Left colon (tissue), 2 donors: Measurements from ENCODE around the gene PDCL2. TPM values are rescaled to one million over a fixed set of nuclear protein-coding genes. Genes with fewer than 3 reads are reported as not detected.
A peak's percentile ranks its signal among the peaks of the same experiment; 100 is the strongest.
"Not testable (repeated sequence)": the region's sequence is repeated elsewhere in the genome, so short reads cannot be mapped to it uniquely, and the experiment has no call there.

Experiments
- ATAC-seq: fragments of 200-7000 bp; cut with Tn5 transposase; one replicate; pipeline ENCODE4 v1.9.1; 2020; ENCODE audit warnings: mild to moderate bottlenecking, moderate library complexity
- DNase-seq, 2 donors: peaks; one replicate each; pipeline ENCODE4 v3.0.0-alpha.2; 2020
- intact Hi-C, 2 donors: fragments of 100-400 bp; cut with DNase I in 1 of 2; cut with micrococcal nuclease in 1 of 2; formaldehyde crosslinking; loops; one replicate each; pipeline versions ENCODE4 v1.11.2 to v1.14.0; 2022; cut with DNase I, micrococcal nuclease
- total RNA-seq, 2 donors: library from RNA; stranded (reverse); fragmentation: NEBNext Ultra II Directional; extraction: Animal tissue kit (Norgen Biotek cat#: 25700); gene quantifications; one replicate each; pipeline ENCODE4 v1.2.1, GENCODE V29; 2021
- donor health status: DM: no; HTN: no; CAD: no.
- donor health status: DM: yes; HTN: yes; CAD: no.

Gene PDCL2
- total RNA-seq, 2 donors from 2014 or later, result not detected

- ATAC-seq (no peak), DNase-seq (no peak)
- intact Hi-C loops, result no loop called here
Observed at GRCh38 chr4:55604996-55605395, 13.0 kb upstream of the PDCL2 start.

DNA sequence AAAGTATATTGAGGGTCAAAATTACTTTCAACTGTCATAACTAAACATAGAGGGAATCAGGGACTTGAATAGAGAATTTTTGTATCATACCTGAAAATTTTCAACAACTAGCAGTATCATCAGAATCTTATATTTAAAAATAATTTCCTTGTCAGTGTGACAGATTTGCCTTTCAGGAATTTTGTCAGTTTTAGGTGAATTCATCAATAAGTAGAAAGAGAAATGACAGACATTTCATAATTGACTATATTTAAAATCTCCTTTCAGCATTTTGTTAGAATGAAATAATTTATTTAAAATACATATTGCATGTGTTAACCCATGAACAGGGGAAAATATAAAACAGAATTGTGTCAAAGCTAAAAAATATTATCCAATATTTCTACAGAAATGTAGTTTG, 8.6 kb upstream of the PDCL2 start:
- ATAC-seq (no peak), DNase-seq (no peak)
- intact Hi-C loops, result no loop called here

DNA sequence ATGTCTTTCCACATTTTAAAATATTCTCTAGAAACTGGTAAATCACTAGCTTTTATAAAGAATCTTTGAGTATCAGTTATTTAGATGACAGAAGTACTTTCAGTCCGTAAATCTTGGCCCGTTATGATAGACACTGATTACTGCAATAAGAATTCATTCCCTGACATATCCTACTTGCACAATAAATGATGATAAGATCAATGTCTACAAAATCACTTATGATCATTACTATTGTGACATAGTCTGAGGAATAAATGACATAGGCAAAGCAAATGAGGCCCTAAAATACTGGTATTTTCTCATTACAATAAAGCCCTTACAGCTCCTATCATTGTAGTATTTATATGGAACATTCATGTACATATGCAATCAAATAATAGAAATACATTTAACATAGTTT, 6.6 kb upstream of the PDCL2 start:
- no peak for ATAC-seq
- intact Hi-C loops, result no loop called here
- DNase-seq, result no peak

GRCh38 chr4:55588160-55588559, 3.9 kb downstream of the PDCL2 start:
- ATAC-seq (no peak), DNase-seq (no peak)
- intact Hi-C loops, result no loop called here

DNA sequence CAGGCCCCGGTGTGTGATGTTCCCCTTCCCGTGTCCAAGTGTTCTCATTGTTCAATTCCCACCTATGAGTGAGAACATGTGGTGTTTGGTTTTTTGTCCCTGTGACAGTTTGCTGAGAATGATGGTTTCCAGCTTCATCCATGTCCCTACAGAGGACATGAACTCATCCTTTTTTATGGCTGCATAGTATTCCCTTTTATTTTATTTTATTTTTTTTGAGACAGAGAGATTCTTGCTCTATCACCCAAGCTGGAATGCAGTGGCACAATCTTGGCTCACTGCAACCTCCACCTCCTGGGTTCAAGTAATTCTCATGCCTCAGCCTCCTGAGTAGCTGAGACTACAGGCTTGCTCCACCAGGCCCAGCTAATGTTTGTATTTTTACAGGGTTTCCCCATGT, 9.3 kb downstream of the PDCL2 start:
- ATAC-seq, DNase-seq, intact Hi-C loops: not testable (repeated sequence)

DNA sequence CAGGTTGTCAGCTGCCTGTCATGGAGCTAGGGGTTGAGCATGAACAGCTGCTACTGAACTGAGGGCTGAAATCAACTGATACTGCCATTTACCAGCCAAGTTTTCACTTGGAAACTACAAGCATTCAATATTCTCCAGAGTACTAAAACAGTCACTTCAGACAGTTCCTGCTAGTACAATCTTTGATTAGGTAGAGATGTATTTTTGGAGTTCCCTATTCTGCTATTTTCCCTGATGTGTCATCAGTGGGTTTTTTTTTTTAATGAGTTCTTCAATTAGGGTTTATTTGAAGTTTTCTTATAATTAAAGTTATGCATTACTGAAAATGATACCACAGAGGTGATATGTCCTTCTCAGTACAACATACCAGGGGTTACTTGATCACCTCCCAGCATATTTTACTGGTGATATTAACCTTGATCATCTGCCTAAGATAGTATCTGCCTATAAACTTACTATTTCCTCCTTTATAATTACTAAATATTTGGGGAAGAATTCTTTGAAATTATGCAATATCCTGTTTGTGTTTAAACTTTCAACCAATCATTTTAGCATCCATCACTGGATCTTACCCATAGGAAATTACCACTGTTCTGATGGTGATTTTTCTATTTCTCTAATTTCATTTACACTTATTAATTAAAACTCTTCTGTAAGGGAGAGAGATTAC, 13.6 kb downstream of the PDCL2 start:
- intact Hi-C loops, result no loop called here
- no peak for DNase-seq
- ATAC-seq, result no peak

GRCh38 chr4:55575513-55575912, 16.5 kb downstream of the PDCL2 start:
- intact Hi-C loops, result no loop called here
- ATAC-seq, result no peak
- DNase-seq, result no peak

- no peak for ATAC-seq
- intact Hi-C loops, result no loop called here
- no peak for DNase-seq
Observed at GRCh38 chr4:55574252-55574651, 17.8 kb downstream of the PDCL2 start.

DNA sequence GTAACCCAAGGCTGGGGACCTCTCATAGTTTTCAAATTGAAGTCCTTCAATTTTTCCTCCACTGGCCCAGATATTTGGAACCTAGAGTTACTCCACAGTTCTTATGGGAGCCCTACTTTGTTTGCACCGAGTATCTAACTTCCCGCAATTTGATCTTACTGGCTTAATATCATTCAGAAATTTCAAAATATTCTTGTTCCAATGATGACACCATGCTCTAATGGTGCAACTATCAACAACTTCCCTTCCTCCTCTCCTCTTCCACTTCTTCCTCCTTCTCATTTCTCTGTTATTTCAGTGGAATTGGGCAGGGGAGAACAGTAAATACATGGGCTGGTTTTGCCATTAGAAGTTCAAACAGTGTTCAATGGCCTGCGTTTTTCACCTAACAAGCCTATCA, 20.2 kb downstream of the PDCL2 start:
- ATAC-seq, result no peak
- DNase-seq, result no peak
- intact Hi-C loops, result no loop called here

- DNase-seq (no peak), ATAC-seq (no peak)
- intact Hi-C loops, result no loop called here
Observed at GRCh38 chr4:55568905-55569504, 23.0 kb downstream of the PDCL2 start.

GRCh38 chr4:55561889-55562288, 30.2 kb downstream of the PDCL2 start:
- ATAC-seq, result no peak
- intact Hi-C loops, result no loop called here

DNA sequence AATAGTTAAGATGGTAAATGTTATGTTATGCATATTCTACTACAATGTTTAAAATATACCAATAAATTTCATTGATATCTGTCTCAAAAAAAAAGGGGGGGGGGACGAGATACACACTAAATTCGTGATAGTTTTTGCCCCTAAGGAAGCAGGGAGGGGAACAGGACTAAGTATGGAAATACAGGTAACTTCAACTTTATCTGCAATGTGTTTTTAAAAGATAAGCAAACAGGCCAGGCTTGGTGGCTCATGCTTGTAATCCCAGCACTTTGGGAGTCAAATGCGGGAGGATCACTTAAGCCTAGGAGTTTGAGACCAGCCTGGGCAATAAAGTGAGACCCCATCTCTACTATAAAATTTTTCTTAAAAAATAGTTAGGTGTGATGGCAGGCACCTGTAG, 31.9 kb downstream of the PDCL2 start:
- no peak for DNase-seq
- intact Hi-C loops, result no loop called here
- no peak for ATAC-seq

More at GRCh38 chr4:55561889-55562288, 30.2 kb downstream of the PDCL2 start:
- no peak for DNase-seq

DNA sequence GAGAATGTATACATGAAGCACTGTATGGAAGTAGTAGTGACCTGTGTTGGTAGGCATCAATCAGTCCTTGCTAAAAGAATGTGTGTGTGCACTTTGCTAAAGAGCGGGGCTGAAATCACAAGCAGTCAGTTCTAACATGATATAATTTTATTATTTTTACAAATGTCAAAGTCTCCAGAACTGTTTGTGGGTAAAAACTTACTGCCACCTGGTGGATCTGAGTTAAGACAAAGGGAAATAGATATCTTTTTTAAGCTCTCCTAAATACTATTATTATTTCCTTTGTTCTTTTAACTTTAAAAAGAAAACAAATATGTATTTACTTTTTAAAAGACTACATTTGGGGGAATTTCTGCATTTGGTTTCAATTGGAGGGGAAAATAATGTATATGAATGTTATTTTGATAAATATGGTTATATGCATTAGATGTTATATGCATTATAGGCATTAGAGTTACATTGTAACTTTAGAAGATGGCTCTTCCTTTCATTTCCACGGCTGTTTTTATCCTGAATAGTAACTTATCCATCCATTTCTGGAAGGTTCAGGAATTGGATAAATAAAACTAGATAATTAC, 37.5 kb downstream of the PDCL2 start:
- DNase-seq (no peak), ATAC-seq (no peak)
- intact Hi-C loops, result loop anchor here in 1 of 2 donors (5.0 to 10.0 kb wide), 2 partner anchors 152 to 310 kb away; no protein-coding TSS in a partner anchor

DNA sequence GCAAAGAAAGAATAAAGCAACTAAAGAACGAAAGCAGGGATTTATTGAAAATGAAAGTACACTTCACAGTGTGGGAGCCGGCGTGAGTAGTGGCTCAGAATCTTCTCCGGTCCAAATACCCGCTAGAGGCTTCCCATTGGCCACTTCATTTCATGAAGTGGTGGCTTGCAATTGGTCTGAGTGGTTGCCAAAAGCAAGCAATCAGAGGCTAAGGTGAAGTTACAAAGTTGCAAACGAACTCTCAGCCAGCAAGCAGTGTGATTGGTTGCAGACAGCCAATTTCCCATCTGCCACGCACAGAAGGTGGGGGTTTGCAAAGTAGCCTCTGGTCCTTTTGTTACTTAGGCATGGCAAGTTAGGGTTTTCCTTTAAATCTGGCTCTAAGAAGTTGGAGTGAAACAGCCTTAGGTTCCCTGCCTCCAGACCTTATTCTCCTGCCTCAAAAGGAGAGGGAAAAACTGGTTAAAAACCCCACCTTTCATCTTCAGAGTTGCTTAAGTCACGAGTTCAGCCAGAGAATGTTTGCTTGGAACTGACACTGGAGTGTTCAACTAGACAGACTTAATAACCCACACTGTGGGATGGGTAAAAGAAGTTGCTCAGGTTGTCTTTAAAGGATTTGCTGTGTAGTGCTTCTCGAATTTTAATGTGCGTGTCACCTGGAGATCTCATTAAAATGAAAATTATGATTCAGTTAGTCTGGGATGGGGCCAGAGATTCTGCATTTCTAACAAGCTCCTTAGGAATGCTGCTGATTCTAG, 38.4 kb downstream of the PDCL2 start:
- ATAC-seq (peak; percentile 28), DNase-seq (peak; percentile 16 to 30)
- intact Hi-C loops, result loop anchor here in 1 of 2 donors (5.0 to 10.0 kb wide), 2 partner anchors 151 to 311 kb away; no protein-coding TSS in a partner anchor

- intact Hi-C loops, result loop anchor here in 1 of 2 donors (5.0 to 10.0 kb wide), 2 partner anchors 150 to 313 kb away; no protein-coding TSS in a partner anchor
- ATAC-seq, DNase-seq: not testable (repeated sequence)
Observed at GRCh38 chr4:55551964-55552363, 40.1 kb downstream of the PDCL2 start.

DNA sequence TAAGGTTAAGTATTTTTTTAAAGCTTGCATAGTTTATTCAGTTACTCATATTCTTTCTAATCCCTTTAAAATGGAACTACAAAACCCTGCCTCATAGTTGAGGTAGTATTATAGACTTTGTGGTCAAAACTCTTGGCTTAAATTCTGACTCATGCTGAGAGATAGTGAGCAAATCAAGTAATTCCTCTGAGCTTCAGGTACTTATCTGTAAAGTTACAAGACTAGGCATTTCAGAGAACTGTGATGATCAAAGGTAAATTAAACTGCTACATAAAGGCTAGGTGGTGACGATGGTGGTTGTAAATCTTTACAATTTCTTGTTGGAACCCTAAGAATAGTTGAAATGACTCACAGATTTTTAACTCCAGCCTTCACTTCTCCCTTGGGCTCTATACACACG, 42.2 kb downstream of the PDCL2 start:
- intact Hi-C loops, result loop anchor here in 1 of 2 donors (5.0 to 10.0 kb wide), 3 partner anchors 148 to 315 kb away; partner anchors contain the start of gene SRD5A3
- no peak for DNase-seq
- no peak for ATAC-seq

DNA sequence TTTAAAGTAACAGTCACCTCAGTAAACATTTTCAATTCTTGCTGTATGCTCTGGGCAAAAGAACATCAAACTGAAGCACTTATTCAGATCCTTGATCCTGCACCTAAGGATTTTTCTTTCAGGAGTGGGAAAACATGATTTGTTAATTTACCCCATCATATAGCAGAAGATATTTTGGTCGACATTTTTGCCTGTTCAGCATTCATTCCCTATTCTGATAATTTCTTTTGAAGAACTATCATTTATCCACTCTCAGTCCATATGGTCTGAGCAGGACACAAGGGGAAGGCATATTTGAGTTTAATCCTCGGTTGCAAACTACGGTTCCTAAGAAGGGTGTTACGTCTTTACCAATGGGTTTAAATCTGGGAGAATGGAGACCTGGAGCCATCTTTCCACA, 44.1 kb downstream of the PDCL2 start:
- intact Hi-C loops, result loop anchor here in 1 of 2 donors (5.0 kb wide), 1 partner anchor 201 kb away; the partner anchor contains the start of gene SRD5A3
- DNase-seq (no peak), ATAC-seq (no peak)

GRCh38 chr4:55547466-55547770, 44.6 kb downstream of the PDCL2 start:
- ATAC-seq, result no peak
- DNase-seq, result no peak
- intact Hi-C loops, result loop anchor here in 1 of 2 donors (5.0 kb wide), 1 partner anchor 200 kb away; the partner anchor contains the start of gene SRD5A3

DNA sequence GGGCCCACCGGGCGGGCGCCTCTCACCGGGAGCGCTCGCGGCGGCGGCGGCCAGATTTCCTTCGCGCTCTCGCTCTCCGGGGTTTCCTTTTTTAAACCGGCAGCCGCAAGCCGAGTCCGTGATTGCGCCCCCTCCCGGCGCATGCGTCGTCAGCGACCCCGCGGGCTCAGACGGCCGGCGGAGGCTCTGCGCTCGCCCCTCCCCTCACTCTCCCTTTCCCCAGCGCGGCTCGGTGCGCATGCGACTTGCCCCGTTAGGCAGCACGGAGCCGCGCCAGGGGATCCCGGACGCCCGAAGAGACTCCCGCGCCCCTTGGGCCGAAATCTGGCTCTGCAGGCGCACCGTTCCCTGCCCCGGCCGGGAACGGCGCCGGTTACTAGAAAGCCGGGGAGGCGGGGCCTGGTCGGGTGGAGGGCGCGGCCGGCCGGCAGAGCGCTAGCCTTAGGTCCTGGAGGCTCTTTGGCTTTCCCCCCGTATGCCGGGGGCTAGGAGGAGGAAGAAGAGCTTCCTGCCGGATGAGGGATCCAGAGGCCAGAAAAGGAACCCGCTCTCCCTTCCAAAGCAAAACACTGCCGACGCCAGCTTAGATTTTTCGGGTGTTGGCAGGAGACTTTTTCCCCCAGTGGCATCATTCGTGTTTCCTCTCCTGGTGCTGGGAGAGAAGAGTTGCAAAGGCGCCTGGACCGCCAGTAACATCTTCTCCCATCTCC, 45.1 kb downstream of the PDCL2 start, which contains the start of gene CLOCK:
Gene CLOCK (minus strand): TSS at position 154 of the 710 bp plus-strand sequence. CDS start 64,124 bp downstream, outside the sequence.
- DNase-seq (peak; percentile 84 to 89), ATAC-seq (peak; percentile 74)
- intact Hi-C loops, result loop anchor here in 1 of 2 donors (5.0 kb wide), 1 partner anchor 200 kb away; the partner anchor contains the start of gene SRD5A3
